NCI-H748 (cell line): Measurements from ENCODE around the gene STPG1.
"Not testable (repeated sequence)": the region's sequence is repeated elsewhere in the genome, so short reads cannot be mapped to it uniquely, and the experiment has no call there.

Source experiments
- DNase-seq: peaks from one replicate; lab custom pipeline; 2025; ENCODE audit not compliant: unreplicated experiment; lab: John Stamatoyannopoulos, UW

STPG1 gene

GRCh38 chr1:24413350-24414163 is at the start of gene STPG1:
Gene STPG1, minus strand, starts transcription at chr1:24413782. Its CDS starts 12,394 bp downstream, at chr1:24401388.
- peak; percentile 86 for DNase-seq

GRCh38 chr1:24462128-24462527 is 48.5 kb upstream of the STPG1 start:
- DNase-seq: not testable (repeated sequence)

- DNase-seq: no peak
Measured at GRCh38 chr1:24459551-24460266, 46.1 kb upstream of the STPG1 start.

GRCh38 chr1:24457866-24458265 is 44.3 kb upstream of the STPG1 start:
- no peak for DNase-seq

GRCh38 chr1:24455272-24455671 is 41.7 kb upstream of the STPG1 start:
- no peak for DNase-seq

GRCh38 chr1:24454673-24455072 is 41.1 kb upstream of the STPG1 start:
- no peak for DNase-seq

- DNase-seq: no peak
Measured at GRCh38 chr1:24452922-24453485, 39.4 kb upstream of the STPG1 start.

- no peak for DNase-seq
Measured at GRCh38 chr1:24451746-24452145, 38.2 kb upstream of the STPG1 start.

GRCh38 chr1:24450857-24451397 is 37.3 kb upstream of the STPG1 start:
- DNase-seq: no peak

- no peak for DNase-seq
Measured at GRCh38 chr1:24450316-24450715, 36.7 kb upstream of the STPG1 start.

GRCh38 chr1:24446446-24446845 is 32.9 kb upstream of the STPG1 start:
- DNase-seq: not testable (repeated sequence)

GRCh38 chr1:24443241-24443656 is 29.7 kb upstream of the STPG1 start:
- DNase-seq: no peak

GRCh38 chr1:24442764-24443163 is 29.2 kb upstream of the STPG1 start:
- no peak for DNase-seq

GRCh38 chr1:24441996-24442668 is 28.6 kb upstream of the STPG1 start:
- no peak for DNase-seq

GRCh38 chr1:24441480-24441879 is 27.9 kb upstream of the STPG1 start:
- no peak for DNase-seq

- DNase-seq: no peak
Measured at GRCh38 chr1:24440436-24440835, 26.9 kb upstream of the STPG1 start.

GRCh38 chr1:24438423-24438901 is 24.9 kb upstream of the STPG1 start:
- peak; percentile 21 for DNase-seq

GRCh38 chr1:24437631-24438396 is 24.2 kb upstream of the STPG1 start:
- DNase-seq: no peak

- no peak for DNase-seq
Measured at GRCh38 chr1:24435782-24436365, 22.3 kb upstream of the STPG1 start.

GRCh38 chr1:24427545-24427862 is 13.9 kb upstream of the STPG1 start:
- DNase-seq: no peak
